Myocyte (in vitro differentiated cells): ENCODE results near the gene CCN2. TPM values are rescaled to one million over a fixed set of nuclear protein-coding genes. Genes with fewer than 3 reads are reported as not detected.

Source experiments
- DNase-seq: peaks from one replicate; pipeline ENCODE4 v3.0.0-alpha.2; 2012; ENCODE audit warnings: low read depth
- polyA plus RNA-seq: library from polyadenylated mRNA; unstranded; fragments of >200 nt; gene quantifications from one replicate; pipeline ENCODE4 v1.2.1, GENCODE V29; 2012; ENCODE audit warnings: missing spikeins
- total RNA-seq: library from RNA; depleted of rRNA; stranded (reverse); fragments of >200 nt; gene quantifications from 2 replicates; pipeline ENCODE4 v1.2.3, GENCODE V29; 2014

Gene CCN2
- 16.1 and 20.2 TPM in 2 replicates for total RNA-seq
- polyA plus RNA-seq: 1,172 TPM

GRCh38 chr6:131950767-131951575 is at the start of gene CCN2:
Gene CCN2, minus strand, starts transcription at chr6:131951372. Its CDS starts 200 bp downstream, at chr6:131951172.
- peak; percentile 83 for DNase-seq

- no peak for DNase-seq
Measured at GRCh38 chr6:132000296-132000695, 49.1 kb upstream of the CCN2 start.

GRCh38 chr6:131999545-132000146 is 48.5 kb upstream of the CCN2 start:
- peak; percentile 49 for DNase-seq

GRCh38 chr6:131998255-131998982 is 47.2 kb upstream of the CCN2 start:
- peak; percentile 69 for DNase-seq

GRCh38 chr6:131997429-131998153 is 46.4 kb upstream of the CCN2 start:
- no peak for DNase-seq

- DNase-seq: peak; percentile 70
Measured at GRCh38 chr6:131995917-131996316, 44.7 kb upstream of the CCN2 start.

GRCh38 chr6:131992557-131992956 is 41.4 kb upstream of the CCN2 start:
- no peak for DNase-seq

GRCh38 chr6:131989036-131989435 is 37.9 kb upstream of the CCN2 start:
- no peak for DNase-seq

- peak; percentile 72 for DNase-seq
Measured at GRCh38 chr6:131982740-131983259, 31.6 kb upstream of the CCN2 start.

- no peak for DNase-seq
Measured at GRCh38 chr6:131981624-131981978, 30.4 kb upstream of the CCN2 start.

GRCh38 chr6:131980791-131981623 is 29.8 kb upstream of the CCN2 start:
- DNase-seq: no peak

- no peak for DNase-seq
Measured at GRCh38 chr6:131980338-131980790, 29.2 kb upstream of the CCN2 start.

- DNase-seq: no peak
Measured at GRCh38 chr6:131979515-131980337, 28.6 kb upstream of the CCN2 start.

GRCh38 chr6:131978522-131978921 is 27.4 kb upstream of the CCN2 start:
- DNase-seq: no peak

- DNase-seq: peak; percentile 24
Measured at GRCh38 chr6:131976545-131977061, 25.4 kb upstream of the CCN2 start.

GRCh38 chr6:131972741-131973140 is 21.6 kb upstream of the CCN2 start:
- DNase-seq: no peak

- no peak for DNase-seq
Measured at GRCh38 chr6:131970076-131970859, 19.1 kb upstream of the CCN2 start.

- DNase-seq: no peak
Measured at GRCh38 chr6:131968656-131969055, 17.5 kb upstream of the CCN2 start.
